Suppressor macrophage treated with lipopolysaccharide for 4 hours (primary cell): ENCODE data around the gene CFB.
"Not testable (repeated sequence)": the region's sequence is repeated elsewhere in the genome, so short reads cannot be mapped to it uniquely, and the experiment has no call there.

ENCODE experiments used
- DNase-seq: peaks from one replicate; pipeline ENCODE4 v3.0.0-alpha.2; 2020

The CFB gene

DNA sequence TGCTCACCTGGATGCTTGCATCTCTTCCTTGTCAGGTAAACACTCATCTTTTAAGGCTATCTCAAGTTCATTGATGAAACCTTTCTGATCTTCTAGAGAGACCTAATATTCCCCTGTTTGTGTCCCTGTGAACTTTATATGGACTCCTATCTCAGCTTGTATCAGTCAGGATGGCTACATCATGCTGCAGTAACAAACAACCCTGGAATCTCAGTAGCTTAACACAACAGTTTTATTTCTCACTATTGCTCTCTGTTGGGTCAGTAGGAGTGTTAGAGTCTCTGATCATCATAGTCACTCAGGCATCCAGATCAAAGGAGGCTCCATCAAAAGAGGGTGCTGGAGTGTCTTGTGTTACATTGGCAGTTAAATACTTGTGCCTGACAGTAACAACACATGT, 30.5 kb upstream of the CFB start:
- DNase-seq, result no peak

- no peak for DNase-seq
These were observed 30.1 kb upstream of the CFB start for GRCh38 chr6:31915756-31916155.

- no peak for DNase-seq
These were observed 27.7 kb upstream of the CFB start for GRCh38 chr6:31918069-31918720.

DNA sequence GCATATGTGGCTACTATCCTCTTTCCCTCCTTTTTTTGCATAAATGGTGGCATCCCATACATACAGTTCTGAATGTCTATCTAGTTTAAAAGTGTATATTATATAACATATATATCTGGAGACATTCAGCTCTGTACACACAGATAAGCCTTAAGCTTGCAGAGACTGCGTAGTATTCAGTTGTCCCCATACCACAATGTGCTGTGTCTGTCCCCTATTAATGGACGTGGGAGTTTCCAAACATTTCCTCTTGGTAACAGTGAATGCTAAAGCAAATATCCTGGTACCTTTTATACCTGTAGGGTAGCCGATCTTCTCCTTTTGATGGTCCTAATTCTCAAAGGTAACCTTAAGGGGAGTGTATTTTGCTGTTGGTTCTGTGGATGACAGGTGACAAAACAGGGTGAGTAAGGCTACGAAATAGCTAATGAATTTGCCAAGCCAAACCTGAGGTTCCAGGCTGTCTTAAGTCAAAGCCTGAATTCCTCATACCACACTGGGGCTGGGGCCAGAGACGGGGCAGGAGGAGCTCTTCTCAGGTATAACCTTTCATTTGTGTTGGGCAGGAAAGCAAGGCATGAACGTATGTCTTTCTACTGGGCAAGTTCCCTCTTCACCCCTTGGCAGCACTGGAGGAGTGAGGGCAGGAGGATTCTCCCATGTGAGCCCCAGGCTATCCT, 26.1 kb upstream of the CFB start:
- DNase-seq, result no peak

DNA sequence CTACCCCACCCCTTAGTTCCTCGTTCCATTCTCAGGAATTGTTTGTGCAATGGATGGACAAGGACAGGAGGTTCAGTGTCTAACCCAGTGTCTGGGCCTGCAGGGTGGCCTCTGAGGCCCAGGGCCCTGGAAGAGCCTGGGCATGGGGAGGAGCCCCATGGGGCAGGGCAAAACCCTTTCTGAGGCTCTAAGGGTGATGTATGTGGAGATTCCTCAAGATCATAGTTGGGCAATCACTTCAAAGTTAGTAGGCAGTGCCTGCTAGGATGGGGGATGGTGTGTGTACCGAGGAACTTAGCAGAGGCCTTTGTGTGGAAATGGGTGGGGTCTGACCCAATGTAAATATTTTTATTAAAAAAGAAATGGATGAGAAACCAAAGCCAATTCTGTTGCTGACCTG, 25.1 kb upstream of the CFB start:
- DNase-seq, result peak; percentile 79

- DNase-seq, result peak; percentile 41
These were observed 23.0 kb upstream of the CFB start for GRCh38 chr6:31922942-31923341.

GRCh38 chr6:31927242-31927862, 18.5 kb upstream of the CFB start, which contains the start of gene C2:
Gene C2 (plus strand): TSS chr6:31927717. CDS start chr6:31927753, 36 bp downstream.
- peak; percentile 45 for DNase-seq

DNA sequence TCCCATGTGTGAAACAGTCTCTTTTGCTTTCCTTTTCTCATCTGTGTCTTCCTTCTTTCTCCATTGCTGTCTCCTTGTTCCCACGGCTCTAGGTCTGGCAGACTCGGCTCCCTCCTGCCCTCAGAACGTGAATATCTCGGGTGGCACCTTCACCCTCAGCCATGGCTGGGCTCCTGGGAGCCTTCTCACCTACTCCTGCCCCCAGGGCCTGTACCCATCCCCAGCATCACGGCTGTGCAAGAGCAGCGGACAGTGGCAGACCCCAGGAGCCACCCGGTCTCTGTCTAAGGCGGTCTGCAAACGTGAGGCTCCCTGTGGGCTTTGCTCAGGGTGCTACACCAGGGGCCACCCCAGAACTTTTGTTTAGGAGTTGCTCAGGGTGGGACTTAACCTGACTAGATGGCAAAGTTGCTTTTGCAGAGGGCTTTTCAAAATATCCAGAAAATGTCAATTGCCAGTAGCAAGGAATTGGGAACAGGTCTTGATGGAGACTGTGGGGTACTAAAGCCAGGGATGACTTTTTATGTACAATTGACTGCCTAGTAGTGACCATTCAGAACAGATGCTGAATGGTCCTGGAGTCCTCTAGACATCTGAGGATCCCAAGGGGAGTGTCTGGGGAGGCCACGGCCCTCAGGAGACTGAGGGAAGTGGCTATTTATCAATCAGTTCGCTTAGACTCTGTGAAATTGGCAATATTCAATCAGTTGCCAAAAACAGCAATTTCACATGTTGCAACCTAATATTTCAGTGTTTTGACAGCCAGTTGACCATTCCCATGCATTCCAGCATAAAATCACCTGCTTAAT, 17.8 kb upstream of the CFB start:
- no peak for DNase-seq

DNA sequence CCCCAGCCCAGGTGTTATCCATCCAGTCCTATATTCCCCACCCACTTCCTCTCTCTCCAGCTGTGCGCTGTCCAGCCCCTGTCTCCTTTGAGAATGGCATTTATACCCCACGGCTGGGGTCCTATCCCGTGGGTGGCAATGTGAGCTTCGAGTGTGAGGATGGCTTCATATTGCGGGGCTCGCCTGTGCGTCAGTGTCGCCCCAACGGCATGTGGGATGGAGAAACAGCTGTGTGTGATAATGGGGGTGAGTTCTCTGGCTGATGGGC, 17.3 kb upstream of the CFB start:
- DNase-seq, result no peak

GRCh38 chr6:31930962-31931361, 14.9 kb upstream of the CFB start:
- no peak for DNase-seq

- DNase-seq, result not testable (repeated sequence)
These were observed 13.8 kb upstream of the CFB start for GRCh38 chr6:31932137-31932536.

DNA sequence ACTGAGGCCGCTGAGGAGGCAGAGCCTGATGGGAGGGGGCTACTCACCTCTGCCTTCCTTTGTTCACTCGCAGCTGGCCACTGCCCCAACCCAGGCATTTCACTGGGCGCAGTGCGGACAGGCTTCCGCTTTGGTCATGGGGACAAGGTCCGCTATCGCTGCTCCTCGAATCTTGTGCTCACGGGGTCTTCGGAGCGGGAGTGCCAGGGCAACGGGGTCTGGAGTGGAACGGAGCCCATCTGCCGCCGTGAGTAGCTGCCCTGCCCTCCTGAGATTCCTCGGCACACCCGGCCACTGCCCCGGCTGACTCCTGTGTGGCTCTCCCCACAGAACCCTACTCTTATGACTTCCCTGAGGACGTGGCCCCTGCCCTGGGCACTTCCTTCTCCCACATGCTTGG, 12.4 kb upstream of the CFB start:
- DNase-seq, result no peak

DNA sequence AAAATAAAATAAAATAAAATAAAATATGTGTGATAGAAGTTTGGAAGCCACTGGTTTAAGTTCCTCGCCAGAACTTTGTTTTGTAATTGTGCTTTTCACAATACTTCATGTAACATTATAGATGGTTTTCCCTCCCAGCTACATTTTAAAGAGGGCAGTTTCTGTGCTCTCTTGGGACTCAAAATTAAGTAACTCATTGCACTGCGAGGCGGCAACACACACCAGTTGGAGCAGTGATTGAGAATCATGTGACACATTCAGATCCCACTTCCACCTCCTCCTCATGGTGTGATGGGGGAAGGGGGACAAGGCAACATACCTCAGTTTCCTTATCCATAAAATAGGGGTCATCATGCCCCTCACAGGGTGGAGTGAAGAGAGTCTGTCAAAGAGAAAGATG, 10.9 kb upstream of the CFB start:
- DNase-seq, result no peak

- DNase-seq, result no peak
These were observed 10.1 kb upstream of the CFB start for GRCh38 chr6:31935823-31936222.

DNA sequence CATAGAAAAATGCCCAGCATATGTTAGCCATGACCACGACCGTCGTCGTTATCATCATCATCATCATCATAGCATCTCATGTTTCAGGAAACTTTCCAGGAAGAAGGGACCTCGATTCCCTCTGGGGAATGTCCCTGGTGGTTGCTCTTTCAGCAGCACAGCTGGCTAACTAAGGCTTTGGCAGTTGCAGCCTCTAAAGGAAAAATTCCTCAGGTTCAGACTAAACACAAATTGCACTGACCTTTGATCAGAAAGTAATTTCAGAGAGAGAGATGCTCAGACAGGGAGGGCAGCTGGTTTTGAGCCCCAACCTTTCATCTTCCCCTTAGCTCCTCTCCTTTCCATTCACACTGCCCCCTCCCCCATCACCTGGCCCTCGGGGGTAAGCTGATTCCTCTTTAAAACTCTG, 5.6 kb upstream of the CFB start:
- peak; percentile 41 for DNase-seq

- DNase-seq, result no peak
These were observed 2.2 kb upstream of the CFB start for GRCh38 chr6:31943742-31944141.

GRCh38 chr6:31945154-31945506, 765 bp upstream of the CFB start:
- no peak for DNase-seq

DNA sequence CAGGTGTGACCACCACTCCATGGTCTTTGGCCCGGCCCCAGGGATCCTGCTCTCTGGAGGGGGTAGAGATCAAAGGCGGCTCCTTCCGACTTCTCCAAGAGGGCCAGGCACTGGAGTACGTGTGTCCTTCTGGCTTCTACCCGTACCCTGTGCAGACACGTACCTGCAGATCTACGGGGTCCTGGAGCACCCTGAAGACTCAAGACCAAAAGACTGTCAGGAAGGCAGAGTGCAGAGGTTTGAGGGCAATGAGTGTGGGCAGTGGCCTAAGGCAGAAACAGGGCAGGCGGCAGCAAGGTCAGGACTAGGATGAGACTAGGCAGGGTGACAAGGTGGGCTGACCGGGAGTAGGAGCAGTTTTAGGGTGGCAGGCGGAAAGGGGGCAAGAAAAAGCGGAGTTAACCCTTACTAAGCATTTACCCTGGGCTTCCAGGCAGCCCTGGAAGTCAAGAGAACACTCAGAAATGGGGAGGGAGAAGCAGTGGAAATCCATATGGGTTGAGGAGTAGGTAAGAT, 533 bp downstream of the CFB start:
- DNase-seq, result no peak

DNA sequence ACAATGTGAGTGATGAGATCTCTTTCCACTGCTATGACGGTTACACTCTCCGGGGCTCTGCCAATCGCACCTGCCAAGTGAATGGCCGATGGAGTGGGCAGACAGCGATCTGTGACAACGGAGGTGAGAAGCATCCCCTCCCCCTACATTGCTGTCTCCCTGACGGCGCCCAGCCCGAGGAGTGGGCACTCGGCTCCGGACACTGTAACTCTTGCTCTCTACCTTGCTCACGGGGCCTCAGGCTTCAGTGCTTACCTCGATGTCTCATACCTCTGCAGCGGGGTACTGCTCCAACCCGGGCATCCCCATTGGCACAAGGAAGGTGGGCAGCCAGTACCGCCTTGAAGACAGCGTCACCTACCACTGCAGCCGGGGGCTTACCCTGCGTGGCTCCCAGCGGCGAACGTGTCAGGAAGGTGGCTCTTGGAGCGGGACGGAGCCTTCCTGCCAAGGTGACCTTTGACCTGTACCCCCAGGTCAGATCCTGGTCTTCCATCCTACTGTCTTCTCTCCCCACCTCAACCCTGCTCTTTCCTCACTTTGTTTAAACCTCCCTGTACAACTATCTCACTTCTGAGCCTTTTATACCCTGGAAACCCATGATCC, 1.3 kb downstream of the CFB start:
- no peak for DNase-seq

DNA sequence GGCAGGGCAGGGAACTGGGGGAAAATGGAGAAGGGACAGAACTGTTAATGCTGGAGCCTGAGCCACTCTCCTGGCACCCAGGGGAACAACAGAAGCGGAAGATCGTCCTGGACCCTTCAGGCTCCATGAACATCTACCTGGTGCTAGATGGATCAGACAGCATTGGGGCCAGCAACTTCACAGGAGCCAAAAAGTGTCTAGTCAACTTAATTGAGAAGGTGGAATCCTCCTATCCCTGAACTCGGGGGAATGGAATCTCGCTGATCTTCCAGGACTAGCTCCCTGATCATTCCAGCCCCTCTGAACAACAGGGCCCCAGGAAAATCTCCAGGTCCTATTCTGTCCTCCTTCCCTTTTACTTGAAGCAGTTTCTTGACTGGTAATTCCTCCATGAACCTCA, 2.0 kb downstream of the CFB start:
- DNase-seq, result no peak

DNA sequence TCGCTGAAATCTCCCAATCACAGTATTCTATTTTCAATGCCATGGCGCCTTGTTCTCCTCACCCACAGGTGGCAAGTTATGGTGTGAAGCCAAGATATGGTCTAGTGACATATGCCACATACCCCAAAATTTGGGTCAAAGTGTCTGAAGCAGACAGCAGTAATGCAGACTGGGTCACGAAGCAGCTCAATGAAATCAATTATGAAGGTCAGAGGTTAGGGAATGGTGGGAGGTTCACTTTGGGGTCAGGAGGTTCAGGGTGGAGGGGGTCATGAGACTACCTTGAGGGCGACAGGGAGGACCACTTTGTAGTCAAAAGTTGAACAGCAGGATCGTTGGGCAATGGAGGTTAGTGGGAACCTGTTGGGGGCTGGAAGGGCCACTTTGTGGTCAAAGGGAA, 2.4 kb downstream of the CFB start:
- DNase-seq, result no peak

- peak; percentile 67 for DNase-seq
These were observed 3.0 kb downstream of the CFB start for GRCh38 chr6:31948753-31949413.
